Muscle of leg (tissue), 16 donors: ENCODE results near the gene DDX49. TPM values are rescaled to one million over a fixed set of nuclear protein-coding genes. Genes with fewer than 3 reads are reported as not detected.

ENCODE experiments used
- DNase-seq: peaks from one replicate; pipeline ENCODE4 v3.0.0; 2013
- H3K27ac ChIP-seq: one replicate; pipeline ENCODE4 v1.5.1; 2013; ENCODE audit warnings: mild to moderate bottlenecking, low read length, control low read depth
- H3K27me3 ChIP-seq: one replicate; pipeline ENCODE4 v1.6.1; 2013; ENCODE audit warnings: low read length; ENCODE audit not compliant: control insufficient read depth, insufficient read depth
- H3K36me3 ChIP-seq: one replicate; pipeline ENCODE4 v1.6.1; 2013; ENCODE audit warnings: low read length; ENCODE audit not compliant: control insufficient read depth, insufficient read depth
- H3K4me1 ChIP-seq: one replicate; pipeline ENCODE4 v1.6.1; 2013; ENCODE audit warnings: low read length; ENCODE audit not compliant: control insufficient read depth, insufficient read depth
- H3K4me3 ChIP-seq: one replicate; pipeline ENCODE4 v1.5.1; 2013; ENCODE audit warnings: low read length, control low read depth
- H3K9me3 ChIP-seq: replicated peaks from 2 replicates; pipeline ENCODE4 v1.6.1; 2013; ENCODE audit warnings: low read depth, low read length; ENCODE audit not compliant: control insufficient read depth
- WGBS: methylation state at CpG from one replicate; pipeline ENCODE4 v1.1.5; 2013; ENCODE audit warnings: missing lambda C conversion rate; ENCODE audit not compliant: insufficient coverage; 5-methylcytosine and 5-hydroxymethylcytosine counted together
- long read RNA-seq, 11 donors: transcript quantifications; one replicate each; lab custom pipeline, GENCODE V29; 2026
- polyA plus RNA-seq, 8 donors: library from polyadenylated mRNA; unstranded; fragments of 120-200 nt; gene quantifications; one replicate each; pipeline versions ENCODE4 v1.2.1 to v1.2.3, GENCODE V29; 2013; ENCODE audit warnings: inconsistent platforms in 1 of 8, low replicate concordance in 1 of 8; ENCODE audit not compliant: insufficient read length in 8 of 8, insufficient read depth in 1 of 8
- total RNA-seq: library from RNA; stranded (reverse); fragments of 120-200 nt; gene quantifications from one replicate; pipeline ENCODE4 v1.2.4, GENCODE V29; 2013

The DDX49 gene
- 41.3 TPM for total RNA-seq
- 10 to 100 TPM; 37.6 to 51.5 (median 41.8) TPM for polyA plus RNA-seq
- long read RNA-seq, donor 1, transcript DDX49-201 (13 exons, 1,830 nt): major isoform, 7 of 7 reads
- long read RNA-seq, donor 1, partial matches to known transcripts: 0 of 7 reads
- long read RNA-seq, donor 1, other reads (novel, unspliced or antisense): 0 of 7 reads
- long read RNA-seq, donor 2, partial matches to known transcripts: 0 of 2 reads
- long read RNA-seq, donor 2, other reads (novel, unspliced or antisense): 0 of 2 reads
- long read RNA-seq, donor 3, transcript DDX49-201 (13 exons, 1,830 nt): major isoform, 9 of 10 reads
- long read RNA-seq, donor 3, partial matches to known transcripts: 0 of 10 reads
- long read RNA-seq, donor 3, other reads (novel, unspliced or antisense): 0 of 10 reads
- long read RNA-seq, donor 4, partial matches to known transcripts: 0 of 3 reads
- long read RNA-seq, donor 4, other reads (novel, unspliced or antisense): 0 of 3 reads
- long read RNA-seq, donor 5, transcript DDX49-201 (13 exons, 1,830 nt): major isoform, 11 of 27 reads
- long read RNA-seq, donor 5, partial matches to known transcripts: 8 of 27 reads
- long read RNA-seq, donor 5, other reads (novel, unspliced or antisense): 0 of 27 reads
- long read RNA-seq, donor 6, transcript DDX49-201 (13 exons, 1,830 nt): major isoform, 6 of 13 reads
- long read RNA-seq, donor 6, partial matches to known transcripts: 6 of 13 reads
- long read RNA-seq, donor 6, other reads (novel, unspliced or antisense): 0 of 13 reads
- long read RNA-seq, donor 7, transcript DDX49-201 (13 exons, 1,830 nt): major isoform, 6 of 14 reads
- long read RNA-seq, donor 7, partial matches to known transcripts: 6 of 14 reads
- long read RNA-seq, donor 7, other reads (novel, unspliced or antisense): 0 of 14 reads
- long read RNA-seq, donor 8, partial matches to known transcripts: 0 of 4 reads
- long read RNA-seq, donor 8, other reads (novel, unspliced or antisense): 0 of 4 reads
- long read RNA-seq, donor 9, partial matches to known transcripts: 7 of 10 reads
- long read RNA-seq, donor 9, other reads (novel, unspliced or antisense): 0 of 10 reads
- long read RNA-seq, donor 10, transcript DDX49-201 (13 exons, 1,830 nt): major isoform, 6 of 6 reads
- long read RNA-seq, donor 10, partial matches to known transcripts: 0 of 6 reads
- long read RNA-seq, donor 10, other reads (novel, unspliced or antisense): 0 of 6 reads
- long read RNA-seq, donor 11, transcript DDX49-201 (13 exons, 1,830 nt): major isoform, 6 of 13 reads
- long read RNA-seq, donor 11, partial matches to known transcripts: 6 of 13 reads
- long read RNA-seq, donor 11, other reads (novel, unspliced or antisense): 0 of 13 reads

GRCh38 chr19:18919086-18919899 lies at the start of gene DDX49, which contains the start of gene COPE:
Gene DDX49, plus strand, starts transcription at chr19:18919715. Its CDS starts 27 bp downstream, at chr19:18919742.
Gene COPE, minus strand, starts transcription at chr19:18919387. Its CDS starts 39 bp downstream, at chr19:18919348.
- WGBS: under 1% methylated on average over 67 of the region's 72 CpGs
- H3K36me3 ChIP-seq: peaks cover 33% of the 10 kb centered on the region
- peaks cover 21% of the 10 kb centered on the region for H3K4me1 ChIP-seq

GRCh38 chr19:18869781-18870530 lies 49.6 kb upstream of the DDX49 start:
- Histone ChIP-seq H3K4me3 (no peak overlapping the region), H3K27me3 (peaks cover 25% of the 10 kb centered on the region), H3K9me3 (no peaks in the 10 kb centered on the region), H3K4me1 (peaks cover 20% of the 10 kb centered on the region), H3K36me3 (peaks cover 44% of the 10 kb centered on the region), H3K27ac (no peak overlapping the region)
- WGBS: 15% methylated on average over 44 of the region's 62 CpGs
- no peak for DNase-seq

More at GRCh38 chr19:18919086-18919899, at the start of gene DDX49, which contains the start of gene COPE:
- H3K4me3 ChIP-seq: peak within 1 kb of the TSS; percentile 98
- DNase-seq: peak; percentile 100
- H3K9me3 ChIP-seq: no peaks in the 10 kb centered on the region
- peak within 1 kb of the TSS; percentile 93 for H3K27ac ChIP-seq
- no peaks in the 10 kb centered on the region for H3K27me3 ChIP-seq

- Histone ChIP-seq H3K4me3 (no peak overlapping the region), H3K27me3 (peaks cover 25% of the 10 kb centered on the region), H3K36me3 (peaks cover 37% of the 10 kb centered on the region), H3K27ac (no peak overlapping the region), H3K9me3 (no peaks in the 10 kb centered on the region), H3K4me1 (peaks cover 20% of the 10 kb centered on the region)
- no peak for DNase-seq
- WGBS: 30% methylated on average over 25 of the region's 25 CpGs
Observed at GRCh38 chr19:18870531-18871172, 48.9 kb upstream of the DDX49 start.

GRCh38 chr19:18871543-18871942 lies 48.0 kb upstream of the DDX49 start:
- H3K27me3 ChIP-seq: peaks cover 25% of the 10 kb centered on the region
- no peak for DNase-seq
- H3K9me3 ChIP-seq: no peaks in the 10 kb centered on the region
- peaks cover 20% of the 10 kb centered on the region for H3K4me1 ChIP-seq
- no peak overlapping the region for H3K4me3 ChIP-seq
- no peak overlapping the region for H3K27ac ChIP-seq
- WGBS: 80% methylated on average over 2 of the region's 7 CpGs
- peaks cover 32% of the 10 kb centered on the region for H3K36me3 ChIP-seq

- peaks cover 2% of the 10 kb centered on the region for H3K9me3 ChIP-seq
- peaks cover 56% of the 10 kb centered on the region for H3K36me3 ChIP-seq
- 100% methylated on average over 1 of the region's 5 CpGs for WGBS
- DNase-seq: no peak
- peaks cover 10% of the 10 kb centered on the region for H3K27me3 ChIP-seq
- H3K4me3 ChIP-seq: no peak overlapping the region
- peaks cover 1% of the 10 kb centered on the region for H3K4me1 ChIP-seq
- no peak overlapping the region for H3K27ac ChIP-seq
Observed at GRCh38 chr19:18875726-18876125, 43.8 kb upstream of the DDX49 start.

GRCh38 chr19:18876865-18877264 lies 42.6 kb upstream of the DDX49 start:
- 100% methylated on average over 6 of the region's 7 CpGs for WGBS
- no peak for DNase-seq
- H3K27me3 ChIP-seq: peaks cover 2% of the 10 kb centered on the region

GRCh38 chr19:18878058-18878797 lies 41.3 kb upstream of the DDX49 start:
- WGBS: 85% methylated on average over 25 of the region's 25 CpGs
- no peaks in the 10 kb centered on the region for H3K27me3 ChIP-seq
- H3K9me3 ChIP-seq: peaks cover 2% of the 10 kb centered on the region
- H3K4me3 ChIP-seq: no peak overlapping the region
- H3K36me3 ChIP-seq: peaks cover 66% of the 10 kb centered on the region
- H3K27ac ChIP-seq: no peak overlapping the region
- no peaks in the 10 kb centered on the region for H3K4me1 ChIP-seq
- no peak for DNase-seq

More at GRCh38 chr19:18876865-18877264, 42.6 kb upstream of the DDX49 start:
- no peaks in the 10 kb centered on the region for H3K4me1 ChIP-seq
- no peak overlapping the region for H3K27ac ChIP-seq
- H3K9me3 ChIP-seq: peaks cover 2% of the 10 kb centered on the region
- H3K36me3 ChIP-seq: peaks cover 62% of the 10 kb centered on the region
- H3K4me3 ChIP-seq: no peak overlapping the region
